Fibroblast of skin of back (primary cell): Measurements from ENCODE around the gene GPR146.
A peak's percentile ranks its signal among the peaks of the same experiment; 100 is the strongest.

Source experiments
- DNase-seq: peaks from one replicate; pipeline ENCODE4 v3.0.0-alpha.2; 2013

GPR146 gene

DNA sequence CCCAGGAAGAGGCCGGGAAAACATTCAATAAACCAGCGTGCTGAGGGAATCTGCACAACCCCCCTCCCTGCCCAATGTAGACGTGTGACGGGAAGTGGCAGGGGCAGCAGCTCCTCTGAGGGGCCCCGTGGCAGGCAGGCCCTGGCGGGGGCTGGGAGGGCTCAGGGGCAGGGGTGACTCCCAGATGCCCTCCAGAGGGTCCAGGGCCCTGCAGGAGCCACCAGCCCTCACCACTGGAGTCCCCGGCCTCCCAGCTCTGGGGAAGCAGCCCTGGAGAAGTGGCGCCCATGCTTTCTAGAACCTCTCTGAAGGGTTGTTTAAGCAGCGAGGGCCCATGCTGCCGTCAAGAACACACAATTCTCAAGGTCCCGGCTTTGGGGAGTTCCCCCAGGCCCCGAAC is 35.2 kb downstream of the GPR146 start:
- no peak for DNase-seq

DNA sequence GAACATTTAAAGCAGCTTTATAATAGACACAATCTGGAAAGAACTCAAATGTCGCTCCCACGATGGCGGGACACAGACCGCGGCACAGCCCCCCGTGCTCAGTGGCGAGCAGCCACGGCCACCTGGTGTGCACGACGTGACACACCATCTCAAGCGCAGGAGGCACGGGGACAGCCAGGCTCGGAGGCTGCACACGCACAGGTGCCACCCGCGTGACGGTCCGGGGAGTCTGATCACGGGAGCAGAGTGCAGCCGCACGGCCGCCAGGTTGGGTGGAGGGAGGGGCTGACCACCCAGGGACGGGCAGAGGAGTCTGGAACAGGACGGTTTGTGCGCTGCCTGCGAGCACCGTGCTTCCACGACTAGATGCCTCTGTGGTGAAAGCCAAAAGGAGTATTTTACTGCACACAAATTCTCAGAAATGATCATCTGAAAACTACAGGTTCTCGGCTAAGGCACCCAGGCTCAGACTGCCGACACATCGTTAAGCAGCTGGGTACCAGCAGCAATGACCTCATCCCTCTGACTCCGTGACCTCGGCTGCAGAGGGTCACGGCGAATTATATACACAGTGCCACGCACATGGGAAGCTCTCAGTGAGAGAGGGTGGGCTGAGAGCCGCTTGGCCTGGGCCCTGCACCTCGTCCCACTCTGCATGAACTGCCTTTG is 36.0 kb downstream of the GPR146 start:
- DNase-seq, result no peak

DNA sequence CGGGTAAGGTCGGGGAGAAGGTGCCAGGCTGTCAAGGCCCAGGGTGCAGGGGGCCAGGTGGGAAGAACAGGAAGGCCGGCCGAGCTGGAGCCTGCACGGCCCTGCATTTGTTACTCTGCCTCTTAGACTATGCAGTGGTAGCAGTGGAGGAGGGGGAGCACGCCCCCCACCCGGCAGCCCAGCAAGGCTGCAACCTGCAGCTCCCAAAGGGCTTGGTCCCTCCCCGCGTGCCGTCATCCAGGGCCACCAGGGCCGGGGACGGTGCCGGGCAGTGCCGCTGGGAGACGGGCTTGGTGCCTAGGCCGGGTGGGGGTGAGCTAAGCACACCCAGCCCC is 36.5 kb downstream of the GPR146 start:
- DNase-seq, result no peak

DNA sequence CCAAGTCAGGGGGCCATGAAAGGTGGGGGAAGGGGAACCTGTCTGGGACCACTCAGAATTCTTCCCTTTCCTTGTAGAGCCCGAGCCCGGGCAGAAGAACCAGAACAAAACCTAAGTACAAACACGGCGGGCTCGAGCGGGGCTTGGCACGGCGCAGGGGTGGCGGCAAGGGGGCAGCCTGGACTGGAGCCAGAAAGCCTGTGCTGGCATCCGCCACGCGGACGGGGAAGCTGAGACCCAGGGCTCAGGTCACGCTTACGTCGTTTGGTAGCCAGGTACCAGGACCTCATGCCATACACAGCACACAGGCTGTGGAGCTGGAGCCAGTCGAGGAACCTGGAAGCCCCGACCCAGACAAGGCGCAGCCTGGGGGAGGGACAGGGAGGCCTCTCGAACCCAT is 37.0 kb downstream of the GPR146 start:
- DNase-seq, result no peak

DNA sequence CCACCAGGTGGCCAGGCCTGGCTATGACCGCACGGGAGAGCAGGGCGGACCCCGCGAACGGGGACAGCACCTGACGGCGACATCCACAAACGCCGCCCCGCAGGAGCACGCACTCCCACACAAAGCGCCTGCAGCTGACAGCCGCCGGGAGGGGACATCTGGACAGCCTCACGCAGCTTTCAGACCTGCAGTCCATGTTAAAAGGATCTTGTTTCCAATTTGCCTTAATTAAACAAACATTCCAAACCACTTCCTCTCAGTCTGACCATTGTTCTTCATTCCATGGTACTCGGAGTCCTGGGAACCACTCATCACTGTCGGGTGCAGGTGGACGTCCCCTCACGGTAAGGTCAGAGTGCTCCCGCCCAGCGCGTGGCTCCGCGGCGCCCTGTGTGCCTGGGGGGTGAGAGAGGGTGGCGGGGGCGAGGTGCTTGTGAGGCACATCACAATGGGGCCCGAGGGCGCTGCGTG is 37.6 kb downstream of the GPR146 start:
- DNase-seq, result no peak

DNA sequence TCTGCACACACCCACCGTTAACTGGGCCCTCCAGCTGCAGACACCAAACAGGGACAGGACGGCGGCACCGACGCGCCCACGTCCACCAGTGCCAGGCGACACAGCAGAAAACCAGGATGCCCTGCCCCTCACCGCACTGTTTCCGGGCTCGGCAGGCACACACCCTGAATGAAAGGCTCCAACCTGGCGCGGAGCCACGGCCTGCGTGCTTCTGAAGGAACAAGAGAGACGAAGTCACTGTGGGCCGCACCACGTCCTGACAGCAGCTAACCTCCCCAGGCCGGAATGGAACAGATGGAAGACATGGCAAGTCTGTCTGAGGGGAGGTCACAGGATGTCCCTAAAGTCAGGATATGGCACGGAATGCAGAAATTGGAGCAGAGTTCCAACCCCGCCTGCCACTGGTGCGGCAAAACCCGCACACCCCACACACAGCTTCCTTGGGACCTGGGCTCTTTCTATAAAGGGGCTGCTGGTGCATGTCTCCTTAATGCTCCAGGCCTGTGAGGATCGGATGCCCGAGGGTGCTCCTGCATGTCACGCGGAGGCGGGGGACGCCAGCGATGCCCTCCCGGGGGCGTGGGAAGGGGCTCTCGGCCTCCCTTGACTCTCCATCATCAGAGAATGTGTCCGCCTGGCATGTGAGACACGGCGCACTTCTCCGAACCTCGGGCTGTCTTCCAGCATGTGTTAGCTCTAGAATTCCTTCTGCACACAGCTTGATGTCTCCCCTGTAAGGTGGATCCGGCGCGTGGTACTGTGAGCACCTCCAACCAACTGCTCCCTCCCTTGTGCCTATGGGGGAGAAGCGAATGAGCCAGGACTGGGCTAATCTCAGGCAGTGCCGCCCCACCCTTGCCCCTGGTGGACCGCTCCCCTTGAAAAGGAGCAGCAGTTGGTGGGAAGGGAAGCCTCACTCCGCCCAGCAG is 39.6 kb downstream of the GPR146 start:
- DNase-seq, result no peak

DNA sequence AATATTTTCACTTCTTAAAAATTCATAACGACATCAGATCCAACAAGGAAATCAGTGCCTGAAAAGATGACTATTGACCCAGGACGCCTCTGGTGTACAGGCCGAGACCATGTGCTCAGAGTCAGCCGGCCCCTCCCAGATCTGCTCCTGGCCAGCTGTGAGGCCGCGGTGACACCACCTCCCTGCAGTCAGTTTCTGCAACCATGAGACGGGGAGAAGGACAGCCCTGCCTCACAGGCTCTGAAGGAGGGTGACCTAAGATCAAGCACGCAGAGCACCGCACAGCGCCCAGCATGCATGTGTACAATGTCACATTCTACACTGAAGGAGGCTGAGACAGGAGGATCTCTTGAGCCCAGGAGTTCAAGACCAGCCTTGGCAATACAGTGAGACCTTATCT is 40.9 kb downstream of the GPR146 start:
- no peak for DNase-seq

DNA sequence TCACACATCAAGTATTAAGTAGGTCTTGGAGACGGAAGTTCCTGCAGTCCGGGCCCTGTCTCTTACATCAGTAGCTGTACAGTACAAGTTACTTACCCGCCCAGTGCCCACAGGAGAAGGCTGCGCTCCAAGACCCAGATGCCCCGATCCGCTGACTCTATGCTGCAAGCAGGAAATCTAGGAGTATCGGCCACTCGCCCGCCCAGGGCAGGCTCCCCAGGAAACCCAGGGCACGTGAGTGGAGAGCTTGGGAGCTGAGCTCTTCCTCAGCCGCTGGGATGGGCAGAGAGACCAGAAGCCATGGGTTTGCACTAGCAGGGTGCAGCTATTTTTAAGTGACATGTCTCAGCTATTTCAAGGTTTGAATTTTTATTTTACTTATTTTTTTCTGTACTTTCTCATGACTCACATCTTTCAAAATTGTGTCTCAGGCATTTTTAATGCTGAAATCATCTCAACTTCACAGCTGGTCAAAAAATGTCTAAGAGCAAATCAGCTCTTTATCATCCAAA is 41.6 kb downstream of the GPR146 start:
- DNase-seq, result peak; percentile 58

DNA sequence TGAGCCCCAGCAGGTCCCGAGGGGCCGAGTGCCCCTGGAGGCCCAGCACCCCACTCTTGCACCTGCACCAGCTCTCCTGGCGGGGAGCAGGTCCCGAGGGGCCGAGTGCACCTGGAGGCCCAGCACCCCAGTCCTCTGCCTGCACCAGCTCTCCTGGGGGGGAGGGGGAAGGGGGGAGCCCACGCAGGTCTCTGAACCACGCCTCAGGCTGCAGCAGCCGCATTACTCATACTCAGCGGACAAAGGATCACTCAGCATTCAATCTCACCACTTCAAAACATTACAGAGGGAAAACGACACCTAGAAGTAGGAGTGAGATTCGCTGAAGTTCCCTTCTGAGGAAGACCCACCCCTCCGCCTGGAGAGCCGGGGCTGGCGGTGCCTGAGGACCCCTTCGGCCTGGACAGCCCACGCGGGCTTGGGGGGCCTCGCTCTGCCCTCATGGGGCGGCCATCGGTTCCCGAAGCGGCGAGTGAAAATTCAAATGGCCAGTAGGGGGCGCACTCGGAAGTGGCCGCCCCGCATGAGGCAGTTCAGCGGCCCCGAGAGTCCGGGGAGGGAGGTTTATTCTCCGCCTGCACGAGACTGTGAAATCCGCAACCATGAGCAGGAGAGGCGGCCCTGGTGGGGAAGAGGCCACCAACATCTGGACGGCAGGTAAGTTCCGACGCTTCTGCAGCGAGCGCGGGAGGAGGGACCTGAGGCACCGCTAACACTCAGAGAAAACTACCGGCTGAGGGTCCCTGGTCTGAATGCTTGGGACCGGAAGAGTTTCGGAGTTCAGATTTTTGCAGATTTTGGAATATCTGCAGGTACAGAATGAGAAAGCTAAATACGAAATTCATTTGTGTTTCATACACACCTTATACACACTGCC is 42.5 kb downstream of the GPR146 start:
- DNase-seq, result peak; percentile 52

DNA sequence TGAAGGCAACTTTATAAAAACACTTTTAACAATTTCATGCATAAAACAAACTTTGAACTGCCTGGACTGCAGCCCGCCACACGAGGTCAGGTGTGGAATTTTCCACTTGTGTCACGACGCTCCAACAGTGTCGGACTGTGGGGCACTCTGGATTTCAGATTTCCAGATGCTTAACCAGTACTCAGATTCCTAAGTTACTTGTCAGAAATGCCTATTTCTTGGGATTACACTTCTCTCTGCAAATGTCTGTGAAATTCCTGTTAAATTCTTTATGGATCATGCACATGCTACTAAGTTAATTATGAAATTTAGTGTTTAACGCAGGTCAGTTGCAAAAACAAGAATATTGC is 43.1 kb downstream of the GPR146 start:
- peak; percentile 60 for DNase-seq

DNA sequence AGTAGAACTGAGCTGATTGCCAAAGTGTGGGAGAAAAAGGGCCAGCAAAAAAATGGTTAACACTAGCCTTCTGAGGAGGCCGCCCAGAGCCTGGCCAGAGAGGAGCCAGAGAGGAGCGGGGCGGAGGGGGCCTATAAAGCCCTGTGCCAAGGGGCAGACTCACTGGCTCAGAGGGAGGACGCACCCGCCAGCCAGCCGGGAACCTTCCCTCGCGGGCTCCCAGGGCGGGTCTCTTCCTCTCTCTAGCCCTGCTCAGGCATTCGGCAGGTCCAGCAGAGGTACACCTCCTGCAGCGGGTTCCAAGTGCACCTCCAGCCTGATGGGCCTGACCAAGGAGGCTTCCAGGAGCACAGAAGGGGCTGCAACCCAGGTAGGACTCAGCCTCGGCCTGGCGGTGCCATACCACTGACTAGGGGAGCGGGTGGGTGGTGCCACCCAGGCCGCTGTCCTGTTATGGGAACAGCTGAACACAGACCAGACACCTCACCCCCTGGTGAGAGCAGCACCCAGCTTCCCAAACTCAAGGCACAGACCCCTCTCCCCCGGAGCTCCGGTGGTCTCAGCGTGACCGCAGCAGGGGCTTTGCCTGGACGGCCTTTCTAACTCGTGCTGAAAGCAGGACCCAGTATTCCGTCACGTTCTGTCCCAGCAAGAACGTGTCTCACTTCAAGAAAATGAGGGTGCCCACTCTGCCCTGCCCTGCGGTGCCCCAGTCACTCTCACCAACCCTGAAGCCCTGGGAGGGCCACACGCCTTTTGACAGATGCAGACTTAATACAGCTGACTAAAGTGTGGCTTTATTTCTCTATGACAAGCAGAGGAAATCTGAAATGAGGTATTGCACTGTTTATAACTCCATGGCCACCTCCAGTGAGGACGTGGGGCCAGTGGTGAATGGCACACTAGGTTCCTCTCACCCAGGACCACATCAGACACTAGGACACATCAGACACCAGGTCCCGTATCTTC is 43.9 kb downstream of the GPR146 start, which contains the start of gene GPER1:
TSS of gene GPER1 (plus strand) at position 162 of the 969 bp plus-strand sequence. CDS start 3,616 bp downstream, outside the sequence.
- peak; percentile 52 for DNase-seq

DNA sequence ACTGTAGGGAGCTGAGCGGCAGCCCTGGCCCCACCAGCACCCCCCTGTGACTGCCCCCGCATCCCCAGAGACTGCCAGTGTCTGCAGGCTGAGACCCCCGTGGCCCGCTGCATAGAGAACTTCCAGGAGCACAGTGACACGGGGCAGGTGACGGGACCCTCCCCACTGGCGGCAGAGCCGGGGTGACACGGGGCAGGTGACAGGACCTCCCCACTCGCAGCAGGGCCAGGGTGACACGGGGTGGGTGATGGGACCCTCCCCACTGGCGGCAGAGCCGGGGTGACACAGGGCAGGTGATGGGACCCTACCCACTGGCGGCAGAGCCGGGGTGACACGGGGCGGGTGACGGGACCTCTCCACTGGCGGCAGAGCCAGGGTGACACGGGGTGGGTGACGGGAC is 45.9 kb downstream of the GPR146 start:
- no peak for DNase-seq

DNA sequence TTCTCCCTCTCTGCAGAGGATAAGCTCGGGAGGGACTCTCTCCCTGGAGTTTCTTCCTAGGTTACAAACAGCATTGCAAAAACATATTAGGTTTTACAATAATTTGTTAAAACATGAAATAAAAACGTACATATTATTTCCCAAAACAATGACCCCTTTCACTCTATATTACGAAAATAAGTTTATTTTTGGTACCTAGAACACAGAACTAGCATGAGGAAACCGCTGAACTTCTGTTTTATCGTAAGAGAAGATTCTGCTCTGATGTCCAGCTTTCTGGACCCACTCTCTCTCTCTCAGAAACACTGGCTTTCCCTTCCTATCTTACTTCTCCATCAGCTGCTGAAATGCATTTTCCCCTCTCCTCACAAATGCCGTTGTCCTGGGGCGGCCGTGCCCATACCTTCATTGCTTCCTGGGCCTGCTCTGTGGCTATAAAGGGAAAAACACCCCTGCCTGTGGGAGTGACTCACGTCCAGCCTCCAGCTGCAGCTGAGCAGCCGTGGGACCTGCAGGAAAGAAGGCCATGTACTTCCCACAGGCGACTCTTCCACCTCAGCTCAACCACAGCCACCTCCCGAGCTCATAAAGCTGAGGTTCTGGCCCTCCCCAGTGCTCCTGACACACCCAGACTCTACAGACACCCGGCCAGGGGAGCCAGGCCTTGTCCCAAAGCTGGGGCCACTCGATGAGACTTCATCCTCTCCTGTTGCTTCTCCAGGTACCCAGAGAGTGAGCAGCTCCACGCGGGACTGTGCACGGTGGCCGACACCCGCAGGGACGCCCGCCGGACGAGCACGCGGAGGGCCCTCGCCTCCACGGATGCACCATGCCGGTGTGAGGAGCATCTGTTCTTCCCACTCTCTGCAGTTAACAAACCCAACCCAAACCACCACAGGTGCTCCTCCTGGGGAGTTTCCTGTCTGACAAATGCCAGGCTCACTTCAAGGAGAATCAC is 46.6 kb downstream of the GPR146 start:
- DNase-seq, result no peak

DNA sequence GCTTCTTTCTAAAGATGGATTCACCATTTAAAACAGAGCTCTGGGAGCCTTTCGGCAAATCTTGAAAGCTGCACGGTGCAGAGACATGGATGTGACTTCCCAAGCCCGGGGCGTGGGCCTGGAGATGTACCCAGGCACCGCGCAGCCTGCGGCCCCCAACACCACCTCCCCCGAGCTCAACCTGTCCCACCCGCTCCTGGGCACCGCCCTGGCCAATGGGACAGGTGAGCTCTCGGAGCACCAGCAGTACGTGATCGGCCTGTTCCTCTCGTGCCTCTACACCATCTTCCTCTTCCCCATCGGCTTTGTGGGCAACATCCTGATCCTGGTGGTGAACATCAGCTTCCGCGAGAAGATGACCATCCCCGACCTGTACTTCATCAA is 47.3 kb downstream of the GPR146 start:
- no peak for DNase-seq

DNA sequence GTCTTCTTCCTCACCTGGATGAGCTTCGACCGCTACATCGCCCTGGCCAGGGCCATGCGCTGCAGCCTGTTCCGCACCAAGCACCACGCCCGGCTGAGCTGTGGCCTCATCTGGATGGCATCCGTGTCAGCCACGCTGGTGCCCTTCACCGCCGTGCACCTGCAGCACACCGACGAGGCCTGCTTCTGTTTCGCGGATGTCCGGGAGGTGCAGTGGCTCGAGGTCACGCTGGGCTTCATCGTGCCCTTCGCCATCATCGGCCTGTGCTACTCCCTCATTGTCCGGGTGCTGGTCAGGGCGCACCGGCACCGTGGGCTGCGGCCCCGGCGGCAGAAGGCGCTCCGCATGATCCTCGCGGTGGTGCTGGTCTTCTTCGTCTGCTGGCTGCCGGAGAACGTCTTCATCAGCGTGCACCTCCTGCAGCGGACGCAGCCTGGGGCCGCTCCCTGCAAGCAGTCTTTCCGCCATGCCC is 47.9 kb downstream of the GPR146 start:
- DNase-seq, result no peak

DNA sequence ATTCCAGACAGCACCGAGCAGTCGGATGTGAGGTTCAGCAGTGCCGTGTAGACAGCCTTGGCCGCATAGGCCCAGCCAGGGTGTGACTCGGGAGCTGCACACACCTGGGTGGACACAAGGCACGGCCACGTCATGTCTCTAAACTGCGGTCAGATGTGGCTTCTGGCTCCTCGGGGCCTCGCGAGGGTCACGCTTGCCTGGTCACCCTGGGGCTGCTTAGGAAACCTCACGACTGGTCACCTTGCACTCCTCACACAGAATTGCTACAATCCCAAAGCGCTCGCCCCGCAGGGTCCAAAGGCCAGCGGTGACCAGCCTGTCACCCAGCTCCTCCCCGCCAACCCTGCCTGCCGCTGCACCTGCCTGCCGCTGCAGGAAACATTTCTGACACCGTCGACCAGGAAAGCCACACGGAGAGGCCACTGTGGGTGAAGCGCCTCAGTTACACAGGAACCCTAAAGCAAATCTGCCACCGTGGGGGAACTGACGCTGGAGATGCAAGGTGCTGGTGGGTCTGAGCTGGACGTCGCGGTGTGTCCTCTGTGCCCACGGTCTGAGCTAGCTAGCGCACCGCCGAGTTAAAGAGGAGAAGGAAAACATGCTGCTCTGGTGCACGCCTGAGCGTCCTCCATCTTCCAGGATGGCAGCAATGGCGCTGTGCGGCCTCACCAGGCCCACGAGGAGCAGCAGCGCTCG is 48.6 kb downstream of the GPR146 start:
- DNase-seq, result no peak

DNA sequence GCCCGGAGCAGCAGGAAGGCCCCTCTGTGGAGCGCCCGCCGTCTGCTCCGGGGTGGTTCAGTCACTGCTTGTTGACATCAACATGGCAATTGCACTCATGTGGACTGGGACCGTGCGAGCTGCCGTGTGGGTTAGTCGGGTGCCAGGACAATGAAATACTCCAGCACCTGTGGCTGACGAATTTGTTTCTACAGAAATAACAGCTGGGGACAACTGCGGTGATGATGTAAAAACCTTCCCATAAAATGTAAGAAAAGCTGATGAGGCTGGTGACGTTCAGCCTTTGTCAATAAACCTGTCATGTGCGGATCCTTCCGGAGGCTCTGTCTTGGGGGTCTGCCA is 49.1 kb downstream of the GPR146 start:
- no peak for DNase-seq

DNA sequence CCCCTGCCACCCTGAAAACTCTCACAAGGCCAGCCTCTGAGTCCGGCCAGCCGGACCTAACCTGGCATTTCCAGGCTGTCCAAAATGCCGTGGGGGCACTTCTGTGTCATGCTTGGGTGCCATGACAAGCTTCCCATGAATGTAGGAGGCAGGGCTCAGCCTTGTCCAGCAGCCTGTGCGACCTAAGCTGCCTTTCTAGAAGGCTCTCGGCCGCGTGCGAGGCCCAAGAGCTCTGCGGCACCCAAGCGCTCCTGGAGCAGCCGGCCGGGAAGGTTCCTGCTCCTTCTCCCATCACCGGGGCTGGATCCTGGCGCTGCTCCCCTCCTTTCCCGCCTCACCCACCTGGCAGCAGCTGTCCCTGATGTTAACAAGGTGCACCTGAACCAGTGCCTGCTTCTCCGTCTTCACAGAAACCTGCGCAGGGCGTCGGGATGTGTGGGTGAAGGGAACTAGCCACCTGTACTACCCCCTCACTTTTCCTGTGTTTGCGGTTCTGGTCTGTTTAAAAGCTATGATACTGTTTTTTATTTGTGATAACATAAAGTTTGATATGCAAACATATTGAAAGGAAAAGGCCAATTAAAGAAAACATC is 49.7 kb downstream of the GPR146 start:
- DNase-seq, result no peak

DNA sequence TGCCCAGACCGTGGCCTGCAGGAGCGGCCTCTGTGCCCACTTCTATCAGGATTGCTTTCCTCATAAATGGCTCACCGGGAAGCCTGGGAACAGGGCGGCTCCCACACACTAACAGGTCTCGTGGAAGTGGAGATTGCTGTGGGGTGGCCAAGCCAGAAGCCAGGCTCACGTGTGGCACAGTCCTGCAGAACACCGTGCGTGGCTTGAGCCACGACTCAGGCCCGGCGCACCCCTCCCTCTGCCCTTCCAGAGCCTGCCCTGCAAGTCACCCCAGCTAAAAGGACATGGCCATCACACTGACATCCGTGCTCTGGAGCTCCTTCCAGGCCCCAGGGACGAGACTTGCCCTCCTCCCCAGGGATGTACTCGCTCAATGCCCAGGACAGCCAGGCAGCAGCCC is 50.5 kb downstream of the GPR146 start:
- no peak for DNase-seq
